GM18868 (cell line): ENCODE measurements around the gene NINL.

ENCODE experiments used
- ATAC-seq: cut with Tn5 transposase; IDR thresholded peaks from one replicate; pipeline ENCODE4 v1.9.1; 2021; ENCODE audit warnings: mild to moderate bottlenecking, moderate library complexity; ENCODE audit not compliant: unreplicated experiment

NINL gene

DNA sequence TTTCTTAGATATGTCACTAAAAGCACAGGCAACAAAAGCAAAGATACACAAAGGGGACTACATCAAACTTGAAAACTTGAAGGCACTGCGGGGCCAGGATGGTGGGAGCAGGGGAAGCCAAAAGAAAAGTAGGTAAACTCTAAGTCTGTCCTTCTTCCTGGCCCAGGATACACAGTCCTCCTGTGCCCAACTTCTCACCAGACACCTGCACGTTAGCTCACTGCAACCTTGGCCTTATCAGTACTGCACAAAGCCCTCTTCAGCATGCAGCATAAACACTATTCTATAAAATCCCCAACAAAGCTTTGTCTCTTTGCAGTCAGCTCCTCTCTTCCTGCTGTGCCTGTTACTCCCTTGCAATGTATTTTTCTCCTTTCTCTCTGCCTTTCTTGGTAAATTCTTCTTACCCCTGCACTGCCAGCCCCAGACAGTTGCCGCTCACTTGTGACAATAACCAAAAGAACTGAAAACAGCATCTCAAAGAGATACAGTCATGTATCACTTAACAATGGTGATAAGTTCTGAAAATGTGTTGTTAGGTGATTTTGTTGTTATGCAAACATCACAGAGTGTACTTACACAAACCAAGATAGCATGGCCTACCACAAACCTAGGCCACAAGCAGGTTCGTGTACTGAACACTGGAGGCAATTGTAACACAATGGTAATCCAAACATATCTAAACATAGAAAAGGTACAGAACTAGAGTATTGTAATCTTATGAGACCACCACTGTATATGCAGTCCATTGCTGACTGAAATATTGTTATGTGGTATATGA lies 51.2 kb downstream of the NINL start:
- no peak for ATAC-seq

- ATAC-seq, result no peak
Measured at GRCh38 chr20:25532971-25533391, 52.4 kb downstream of the NINL start.

DNA sequence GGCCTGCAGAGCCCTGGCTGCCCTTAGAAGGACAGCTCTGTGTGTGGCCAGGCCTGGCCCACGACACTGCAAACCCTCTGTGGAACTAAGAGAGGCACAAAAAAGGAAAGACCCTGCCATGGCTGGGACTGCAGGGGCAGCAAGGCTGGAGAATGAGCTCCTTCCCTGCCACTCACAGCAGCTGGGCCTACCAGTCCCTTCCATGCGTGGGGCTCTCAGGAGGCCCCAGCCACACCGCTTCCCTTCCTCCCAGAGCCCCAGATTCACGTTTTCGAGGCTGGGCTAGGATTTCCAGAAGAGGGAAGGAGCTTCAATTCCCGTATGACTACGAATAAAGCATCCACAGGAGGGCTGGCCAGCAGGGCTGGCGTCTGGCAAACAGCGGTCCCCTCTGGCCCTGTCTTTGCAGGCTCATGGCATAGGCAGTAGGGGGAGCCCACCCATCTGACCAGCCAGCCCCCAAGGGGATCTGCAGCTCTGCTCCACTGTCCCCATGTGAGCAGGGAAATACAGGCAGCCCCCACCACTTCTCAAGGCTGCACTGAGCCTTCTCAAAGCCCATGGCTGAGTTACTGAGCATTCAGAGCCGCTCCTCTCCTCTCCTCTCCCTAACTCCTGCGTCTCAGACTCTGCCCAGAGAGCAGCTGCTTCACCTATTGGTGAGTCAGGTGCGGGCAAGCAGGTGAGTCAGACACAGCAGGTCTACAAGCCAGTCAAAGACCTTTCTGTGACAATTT lies 53.1 kb downstream of the NINL start:
- no peak for ATAC-seq

GRCh38 chr20:25529295-25529951 lies 55.9 kb downstream of the NINL start:
- no peak for ATAC-seq

DNA sequence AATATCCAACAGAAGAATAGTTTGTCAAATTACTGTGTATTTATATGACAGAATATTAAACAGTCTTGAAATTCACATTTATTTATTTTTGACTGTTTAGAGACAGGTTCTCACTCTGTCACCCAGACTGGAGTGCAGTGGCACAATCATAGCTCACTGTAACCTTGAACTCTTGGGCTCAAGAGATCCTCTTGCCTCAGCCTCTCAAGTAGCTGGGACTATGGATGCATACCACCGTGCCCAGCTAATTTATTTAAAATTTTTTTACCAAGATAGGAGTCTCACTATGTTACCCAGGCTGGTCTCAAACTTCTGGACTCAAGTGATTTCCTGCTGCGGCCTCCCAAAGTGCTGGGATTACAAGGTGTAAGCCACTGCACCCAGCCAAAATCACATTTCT lies 57.4 kb downstream of the NINL start:
- no peak for ATAC-seq

DNA sequence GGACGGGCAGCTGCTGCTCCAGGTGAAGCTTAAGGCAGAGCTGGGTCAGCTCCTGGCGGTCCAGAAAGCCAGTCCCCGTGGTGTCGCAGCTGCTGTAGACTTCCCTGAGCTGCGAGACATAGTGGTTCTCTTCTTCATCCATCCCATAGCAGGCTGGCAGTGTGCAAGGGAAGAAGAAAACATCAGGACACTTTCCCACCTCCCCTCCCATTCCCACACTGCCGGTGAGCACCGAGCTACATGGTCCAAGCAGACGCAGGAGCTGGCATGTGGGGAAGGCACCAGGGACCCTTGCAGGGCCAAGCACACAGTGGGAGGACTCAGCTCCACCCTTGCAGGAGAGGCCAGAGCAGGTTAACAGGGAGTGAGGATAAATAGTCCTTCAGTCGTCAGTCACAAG lies 58.9 kb downstream of the NINL start:
- ATAC-seq, result no peak

DNA sequence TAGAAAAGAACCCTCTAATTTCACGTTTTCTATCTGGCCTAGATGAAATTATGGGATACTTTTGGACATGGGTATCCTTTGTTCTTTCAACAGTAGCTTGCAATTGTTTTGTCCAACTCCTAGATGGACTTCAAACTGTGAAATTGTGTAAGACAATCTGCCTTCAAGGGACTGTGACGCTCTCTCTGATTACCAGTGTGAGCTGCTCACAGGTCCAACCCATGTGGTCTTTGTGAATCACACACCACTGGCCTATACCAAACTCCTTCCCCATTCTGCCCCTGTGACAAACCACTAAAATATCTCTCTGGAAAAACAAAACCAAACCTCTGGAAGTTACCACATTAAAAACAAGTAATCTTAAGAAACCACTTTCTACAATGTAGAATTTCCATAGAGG lies 59.5 kb downstream of the NINL start:
- no peak for ATAC-seq

- ATAC-seq, result no peak
Measured at GRCh38 chr20:25525295-25525694, 60.0 kb downstream of the NINL start.

DNA sequence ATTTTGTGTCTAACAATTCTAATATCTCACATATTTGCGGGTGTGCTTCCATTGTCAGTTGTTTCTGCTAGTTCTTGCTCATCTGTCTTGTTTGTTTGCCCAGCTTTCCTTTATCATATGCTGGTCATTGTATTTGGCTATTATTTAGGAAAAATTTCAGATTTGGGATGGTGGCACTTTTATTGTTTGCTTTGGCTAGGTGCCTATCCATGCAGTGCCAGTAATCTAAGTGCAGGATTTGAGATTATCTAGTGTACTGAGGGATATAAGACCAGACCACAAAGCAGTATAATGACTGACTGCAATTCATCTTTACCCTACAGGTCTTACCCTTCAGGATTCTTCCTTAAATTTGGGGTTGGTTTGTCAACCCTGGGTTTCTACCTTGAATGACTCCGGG lies 63.9 kb downstream of the NINL start:
- ATAC-seq, result no peak

DNA sequence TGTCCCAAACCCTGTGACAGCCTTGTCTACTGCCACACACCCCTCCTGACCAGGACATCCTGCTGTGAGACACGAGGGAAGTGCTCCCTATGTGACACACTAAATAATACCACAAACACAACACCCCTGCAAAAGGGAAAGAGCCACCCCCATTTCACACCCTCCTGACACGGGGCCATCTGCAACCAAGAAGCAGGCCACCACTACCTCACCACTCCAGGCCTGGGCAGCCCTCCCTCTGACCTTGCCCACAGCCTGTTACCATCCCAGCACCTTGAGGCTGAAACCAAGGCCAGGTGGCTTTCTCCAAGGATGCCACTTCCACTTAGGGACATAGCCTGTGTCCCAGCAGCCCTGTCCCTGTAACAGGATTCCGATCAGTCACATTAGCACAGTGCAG lies 68.2 kb downstream of the NINL start:
- no peak for ATAC-seq

GRCh38 chr20:25514747-25515340 lies 70.5 kb downstream of the NINL start:
- ATAC-seq, result no peak

DNA sequence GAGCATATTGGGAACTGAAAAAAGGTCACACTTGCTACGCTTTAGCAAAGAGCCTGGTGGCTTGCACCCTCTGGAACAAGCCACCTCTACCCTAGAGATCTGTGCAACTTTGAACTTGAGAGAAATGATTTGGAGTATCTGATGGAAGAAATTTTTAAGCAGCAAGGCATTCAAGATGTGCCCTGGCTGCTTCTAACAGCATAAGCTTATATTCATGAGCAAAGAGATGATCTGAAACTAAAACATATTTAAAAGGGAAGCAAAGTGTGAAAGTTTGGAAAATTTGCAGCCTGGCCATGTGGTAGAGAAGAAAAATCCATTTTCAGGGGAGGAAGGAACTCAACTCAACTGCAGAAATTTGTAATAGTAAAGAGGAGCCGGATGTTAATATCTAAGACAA lies 71.1 kb downstream of the NINL start:
- no peak for ATAC-seq

DNA sequence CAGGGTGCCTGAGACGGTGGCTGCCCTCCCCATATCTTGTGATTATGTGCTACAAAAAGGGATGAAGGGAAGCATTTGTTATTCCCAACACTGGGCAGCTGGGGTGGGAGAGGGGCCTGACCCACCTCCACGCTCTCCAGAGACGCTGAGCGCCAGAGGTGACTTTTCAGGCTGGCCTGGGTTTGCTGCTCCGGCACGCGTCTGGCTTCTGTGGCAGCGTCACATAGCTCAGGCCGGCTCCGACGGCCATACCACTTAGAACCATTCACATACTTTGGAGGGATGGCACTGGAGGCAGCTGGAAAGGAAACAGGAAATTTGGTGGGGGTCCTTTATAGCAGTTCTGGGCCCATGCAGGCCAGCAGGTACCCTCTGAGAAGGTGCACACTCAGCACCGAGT lies 72.6 kb downstream of the NINL start:
- no peak for ATAC-seq

GRCh38 chr20:25511183-25511582 lies 74.1 kb downstream of the NINL start:
- ATAC-seq, result no peak

DNA sequence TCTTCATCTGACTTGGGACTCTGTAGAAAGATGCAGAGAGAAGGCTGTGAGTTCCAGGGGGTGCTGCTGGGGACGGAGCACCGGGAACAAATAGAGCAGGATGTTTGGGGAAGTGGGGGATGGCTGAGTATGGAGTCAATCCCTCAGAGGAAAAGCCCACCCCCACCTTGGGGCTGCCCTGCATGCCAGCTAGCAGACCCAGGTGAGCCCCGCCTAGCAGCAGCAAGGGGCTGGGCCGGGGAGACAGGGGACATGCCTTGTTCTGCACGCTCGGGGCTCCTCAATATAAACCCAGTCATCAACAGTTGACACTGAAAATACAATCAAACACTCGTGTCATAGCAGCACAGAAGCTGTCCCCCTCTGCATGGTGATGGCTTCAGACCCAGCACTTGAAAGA lies 74.6 kb downstream of the NINL start:
- ATAC-seq, result no peak

GRCh38 chr20:25510202-25510601 lies 75.1 kb downstream of the NINL start:
- no peak for ATAC-seq

GRCh38 chr20:25509084-25509483 lies 76.2 kb downstream of the NINL start:
- ATAC-seq, result no peak

DNA sequence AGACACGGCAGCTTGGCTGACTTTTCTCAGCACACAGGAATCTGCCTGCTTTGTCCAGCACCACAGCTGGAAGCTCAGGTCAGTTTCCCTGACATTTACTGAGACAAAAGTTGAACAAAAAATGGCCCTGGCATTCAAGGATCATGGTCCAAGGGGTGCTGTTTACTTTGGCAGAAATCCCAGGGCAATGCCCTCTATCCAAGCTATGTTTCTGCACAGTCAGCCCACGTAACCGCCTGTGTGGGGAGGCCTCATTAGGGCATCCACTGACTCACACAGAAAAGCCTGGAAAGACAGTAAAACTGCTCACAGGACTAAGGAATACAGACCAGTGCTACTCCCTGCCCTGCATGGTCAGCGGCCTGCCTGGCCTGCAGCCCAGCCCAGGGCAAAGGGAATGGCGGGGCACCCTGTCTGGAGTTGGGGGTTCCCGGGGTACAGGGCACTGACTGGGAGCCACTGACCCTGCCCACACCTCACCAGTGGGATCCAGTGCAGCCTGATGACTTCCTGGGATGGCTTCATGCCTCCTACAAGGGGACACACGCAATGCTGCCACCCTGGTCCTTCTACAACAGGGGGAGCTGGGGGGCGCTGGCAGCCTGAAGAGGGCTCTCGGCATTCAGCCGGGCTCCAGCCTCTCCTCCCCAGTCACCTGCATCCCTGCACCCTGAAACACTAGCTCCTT lies 77.1 kb downstream of the NINL start:
- ATAC-seq, result no peak

GRCh38 chr20:25507385-25508082 lies 77.8 kb downstream of the NINL start:
- no peak for ATAC-seq

DNA sequence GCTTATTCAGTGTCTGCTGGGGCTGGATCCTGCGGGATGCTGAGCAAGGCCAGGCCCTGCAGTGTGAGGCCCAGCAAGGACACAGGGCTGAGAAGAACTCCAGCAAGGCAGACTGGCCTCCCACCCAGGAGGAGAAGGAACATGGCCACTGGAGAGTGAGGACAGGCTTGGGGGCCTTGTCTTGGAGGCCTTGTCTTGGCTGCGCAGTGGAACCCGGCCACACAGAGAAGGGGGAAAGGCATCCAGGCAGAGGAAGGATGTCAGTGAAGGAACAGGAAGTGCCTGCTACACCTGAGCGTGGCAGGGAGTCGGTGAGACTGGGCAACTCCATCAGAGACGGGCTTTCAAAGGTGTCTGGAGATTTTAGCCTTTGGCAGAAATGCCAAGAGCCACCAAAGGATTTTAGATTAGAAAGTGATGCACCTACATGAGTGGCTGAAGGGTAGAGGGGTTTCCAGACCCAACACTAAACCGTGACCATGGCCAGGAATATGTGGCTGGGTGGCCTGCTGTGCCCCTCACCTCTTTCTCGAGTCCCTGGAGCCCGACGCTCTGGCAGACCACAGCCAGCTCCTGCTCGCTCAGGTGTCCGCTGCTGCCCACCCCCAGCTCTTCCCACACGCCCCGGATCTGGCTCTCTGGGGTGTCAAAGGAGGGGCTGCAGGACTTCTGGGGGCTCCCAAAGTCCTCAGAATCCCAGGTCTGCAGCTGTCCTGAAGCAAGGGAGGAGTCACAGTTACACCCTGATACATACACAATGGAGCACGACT lies 80.8 kb downstream of the NINL start:
- no peak for ATAC-seq
